Measurements from ENCODE around the gene SYN1.

- TF ChIP-seq TAF1 (IDR thresholded peaks at IDR 0.05; ENCODE audit: low read depth) = no peak
- TF ChIP-seq EP300 (IDR thresholded peaks at IDR 0.05; ENCODE audit: borderline replicate concordance) = no peak
- TF ChIP-seq CREB1 (IDR thresholded peaks at IDR 0.05; ENCODE audit: low read depth) = no peak
- no peak for TF ChIP-seq YY1 (IDR thresholded peaks at IDR 0.05; ENCODE audit: low read depth)
- TF ChIP-seq, protein P1, sequence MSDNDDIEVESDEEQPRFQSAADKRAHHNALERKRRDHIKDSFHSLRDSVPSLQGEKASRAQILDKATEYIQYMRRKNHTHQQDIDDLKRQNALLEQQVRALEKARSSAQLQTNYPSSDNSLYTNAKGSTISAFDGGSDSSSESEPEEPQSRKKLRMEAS (IDR thresholded peaks at IDR 0.05) = no peak
- TF ChIP-seq CEBPB (IDR thresholded peaks at IDR 0.05) = no peak
- no peak for TF ChIP-seq REST (IDR thresholded peaks at IDR 0.05; ENCODE audit: low read depth)
These were observed 2.2 kb upstream of the SYN1 start for GRCh38 chrX:47621851-47622250.

Measured in Ishikawa (cell line).